OCI-LY7 (cell line): Measurements from ENCODE around the gene DGKB. TPM values are rescaled to one million over a fixed set of nuclear protein-coding genes. Genes with fewer than 3 reads are reported as not detected.
"Not testable (repeated sequence)": the region's sequence is repeated elsewhere in the genome, so short reads cannot be mapped to it uniquely, and the experiment has no call there.

ENCODE experiments used
- BruUV-seq: library from RNA; stranded (reverse); fragments of 400-500 nt; replicated peaks from 2 replicates; lab custom pipeline; 2021; lab: Mats Ljungman, UMichigan
- CTCF ChIA-PET: fragments of 300-600 bp; sonication (Branson Sonifier 250); formaldehyde crosslinking; loops from one replicate; lab custom pipeline; 2022; ENCODE audit warnings: antibody characterized with exemption; ENCODE audit not compliant: unreplicated experiment; lab: Charles Lee
- POLR2A ChIA-PET: fragments of 300-600 bp; sonication (Branson Sonifier 250); formaldehyde crosslinking; loops from one replicate; lab custom pipeline; 2022; ENCODE audit warnings: antibody characterized with exemption; lab: Charles Lee
- DNase-seq: peaks from one replicate; pipeline ENCODE4 v3.0.0-alpha.2; 2015; ENCODE audit warnings: low spot score
- H2AFZ ChIP-seq: fragments of 200-600 bp; sonication (generic), shearing (Covaris generic); 2 replicates; pipeline ENCODE4 v1.6.1; 2014; ENCODE audit warnings: mild to moderate bottlenecking, antibody characterized with exemption, low read length, moderate library complexity
- H3K27ac ChIP-seq: fragments of 200-600 bp; sonication (generic); 2 replicates; pipeline ENCODE4 v1.5.1; 2014; ENCODE audit warnings: mixed run types, low read depth, mild to moderate bottlenecking, moderate library complexity, low read length, inconsistent platforms; ENCODE audit not compliant: poor library complexity, severe bottlenecking
- H3K36me3 ChIP-seq: fragments of 200-600 bp; sonication (generic); 2 replicates; pipeline ENCODE4 v1.6.1; 2014; ENCODE audit warnings: mild to moderate bottlenecking, antibody characterized with exemption, low read length, moderate library complexity, mixed read lengths; ENCODE audit not compliant: insufficient read depth
- H3K4me1 ChIP-seq: fragments of 200-600 bp; sonication (generic); 2 replicates; pipeline ENCODE4 v1.5.1; 2014; ENCODE audit warnings: mild to moderate bottlenecking, low read length; ENCODE audit not compliant: insufficient read depth, poor library complexity, severe bottlenecking
- H3K4me2 ChIP-seq: fragments of 200-600 bp; sonication (generic); 2 replicates; pipeline ENCODE4 v1.6.1; 2014; ENCODE audit warnings: mild to moderate bottlenecking, low read length
- H3K4me3 ChIP-seq: fragments of 200-600 bp; sonication (generic); 2 replicates; pipeline ENCODE4 v1.5.1; 2014; ENCODE audit warnings: mild to moderate bottlenecking, low read depth, low read length; ENCODE audit not compliant: poor library complexity, severe bottlenecking
- H3K79me2 ChIP-seq: fragments of 200-600 bp; sonication (generic); 2 replicates; pipeline ENCODE4 v1.6.1; 2016; ENCODE audit warnings: low read depth, mild to moderate bottlenecking, low read length, moderate library complexity, mixed read lengths; ENCODE audit not compliant: insufficient read depth
- H3K9me2 ChIP-seq: fragments of 200-600 bp; sonication (generic); 2 replicates; pipeline ENCODE4 v1.6.1; 2016; ENCODE audit warnings: mild to moderate bottlenecking, low read length, mixed read lengths; ENCODE audit not compliant: insufficient read depth
- H3K9me3 ChIP-seq: fragments of 200-600 bp; sonication (generic); 2 replicates; pipeline ENCODE4 v1.6.1; 2014; ENCODE audit warnings: mild to moderate bottlenecking, mixed run types, low read length, mixed read lengths
- H4K20me1 ChIP-seq: fragments of 200-600 bp; sonication (generic); 2 replicates; pipeline ENCODE4 v1.6.1; 2014; ENCODE audit warnings: mild to moderate bottlenecking, antibody characterized with exemption, low read length, moderate library complexity, mixed read lengths; ENCODE audit not compliant: insufficient read depth
- CTCF ChIP-seq: fragments of 200-600 bp; sonication (generic); conservative IDR thresholded peaks from 2 replicates; pipeline ENCODE4 v1.5.1; 2014; ENCODE audit warnings: mild to moderate bottlenecking, antibody characterized with exemption, low read length, moderate library complexity, mixed read lengths
- EZH2phosphoT487 ChIP-seq: fragments of 200-600 bp; sonication (generic); IDR thresholded peaks from 2 replicates; pipeline ENCODE4 v1.6.1; 2018; ENCODE audit warnings: low read depth, borderline replicate concordance, mild to moderate bottlenecking, mixed run types, antibody characterized with exemption, low read length, moderate library complexity, mixed read lengths
- intact Hi-C: fragments of 100-400 bp; cut with micrococcal nuclease; formaldehyde crosslinking; loops from one replicate; pipeline ENCODE4 v1.10.0; 2022; ENCODE audit not compliant: unreplicated experiment
- total RNA-seq, 2 experiments: library from RNA; depleted of rRNA in 1 of 2; stranded (reverse); fragments of >200 nt in 1 of 2; shearing (Covaris generic) in 1 of 2; gene quantifications; 2 replicates each; pipeline ENCODE4 v1.2.3, GENCODE V29; 2014 to 2022

Gene DGKB
- total RNA-seq, 2 experiments from 2014 or later, result not detected

DNA sequence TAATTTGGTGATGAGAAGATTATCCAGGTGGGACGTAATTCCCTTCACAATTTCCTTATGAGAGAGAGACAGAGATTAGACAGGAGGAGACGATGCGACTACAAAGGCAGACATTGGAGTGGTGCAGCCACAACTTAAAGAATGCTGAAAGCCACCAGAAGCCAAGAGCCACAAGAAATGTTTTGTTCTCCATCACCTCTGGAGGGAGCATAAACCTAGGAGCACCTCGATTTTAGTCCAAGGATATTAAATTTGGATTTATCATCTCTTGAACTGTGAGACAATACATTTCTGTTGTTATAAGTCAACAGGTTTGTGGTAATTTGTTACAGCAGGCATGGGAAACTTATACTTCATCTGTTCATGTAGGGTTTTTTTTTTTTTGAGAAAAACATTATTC is 418.9 kb downstream of the DGKB start:
- no peak for DNase-seq
- TF ChIP-seq CTCF (no peak), EZH2phosphoT487 (no peak)
- Histone ChIP-seq H3K9me3 (no peaks in the 10 kb centered on the region), H4K20me1 (no peaks in the 10 kb centered on the region), H2AFZ (no peak overlapping the region), H3K79me2 (no peaks in the 10 kb centered on the region), H3K4me3 (no peak overlapping the region), H3K4me1 (no peaks in the 10 kb centered on the region), H3K36me3 (no peaks in the 10 kb centered on the region), H3K27ac (no peak overlapping the region), H3K9me2 (no peaks in the 10 kb centered on the region), H3K4me2 (no peak overlapping the region)
- ChIA-PET CTCF (no interaction called here), POLR2A (no interaction called here)
- intact Hi-C loops, result no loop called here
- BruUV-seq, result no TSS peak

GRCh38 chr7:14480281-14480680 is 422.3 kb downstream of the DGKB start:
- Histone ChIP-seq H3K36me3 (no peaks in the 10 kb centered on the region), H2AFZ (no peak overlapping the region), H3K9me3 (no peaks in the 10 kb centered on the region), H3K9me2 (no peaks in the 10 kb centered on the region), H3K79me2 (no peaks in the 10 kb centered on the region), H3K4me1 (no peaks in the 10 kb centered on the region), H3K4me2 (no peak overlapping the region), H4K20me1 (no peaks in the 10 kb centered on the region), H3K27ac (no peak overlapping the region), H3K4me3 (no peak overlapping the region)
- ChIA-PET CTCF (no interaction called here), POLR2A (interaction anchor here (0.5 to 1.0 kb wide), 2 partner anchors 14 to 1577 kb away, joined by 3 read pairs; no protein-coding TSS in a partner anchor)
- no TSS peak for BruUV-seq
- no peak for TF ChIP-seq EZH2phosphoT487
- TF ChIP-seq CTCF, result no peak
- intact Hi-C loops, result no loop called here
- DNase-seq, result no peak

GRCh38 chr7:14478834-14479510 is 423.6 kb downstream of the DGKB start:
- no peak for TF ChIP-seq CTCF
- TF ChIP-seq EZH2phosphoT487, result no peak
- Histone ChIP-seq H4K20me1 (no peaks in the 10 kb centered on the region), H3K4me2 (no peak overlapping the region), H3K79me2 (no peaks in the 10 kb centered on the region), H3K9me2 (no peaks in the 10 kb centered on the region), H3K4me3 (no peak overlapping the region), H2AFZ (no peak overlapping the region), H3K36me3 (no peaks in the 10 kb centered on the region), H3K9me3 (no peaks in the 10 kb centered on the region), H3K4me1 (no peaks in the 10 kb centered on the region), H3K27ac (no peak overlapping the region)
- intact Hi-C loops, result no loop called here
- no TSS peak for BruUV-seq
- no peak for DNase-seq
- ChIA-PET CTCF (no interaction called here), POLR2A (no interaction called here)

DNA sequence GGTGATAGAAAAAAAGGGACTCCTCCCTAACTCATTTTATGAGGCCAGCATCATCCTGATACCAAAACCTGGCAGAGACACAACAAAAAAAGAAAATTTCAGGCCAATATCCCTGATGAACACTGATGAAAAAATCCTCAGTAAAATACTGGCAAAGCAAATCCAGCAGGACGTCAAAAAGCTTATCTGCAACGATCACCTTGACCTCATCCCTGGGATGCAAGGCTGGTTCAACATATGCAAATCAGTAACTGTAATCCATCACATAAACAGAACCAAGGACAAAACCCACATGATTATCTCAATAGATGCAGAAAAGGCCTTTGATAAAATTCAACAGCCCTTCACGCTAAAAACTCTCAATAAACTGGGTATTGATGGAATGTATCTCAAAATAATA is 440.8 kb downstream of the DGKB start:
- H4K20me1 ChIP-seq, H3K27ac ChIP-seq, POLR2A ChIA-PET, H3K4me3 ChIP-seq, H2AFZ ChIP-seq, BruUV-seq, H3K9me3 ChIP-seq, DNase-seq, H3K4me1 ChIP-seq, CTCF ChIA-PET, intact Hi-C loops, H3K79me2 ChIP-seq, H3K9me2 ChIP-seq, H3K4me2 ChIP-seq, H3K36me3 ChIP-seq: not testable (repeated sequence)
